Lower leg skin (tissue), 4 donors: ENCODE measurements around the gene CCDC71. TPM values are rescaled to one million over a fixed set of nuclear protein-coding genes. Genes with fewer than 3 reads are reported as not detected.

Experiments used
- DNase-seq, 2 donors: peaks; one replicate each; pipeline ENCODE4 v3.0.0-alpha.2; 2019; ENCODE audit warnings: low spot score in 2 of 2
- H3K4me3 ChIP-seq: fragments of 200-600 bp; sonication (generic); 2 replicates; pipeline ENCODE4 v1.5.1; 2017; ENCODE audit warnings: mild to moderate bottlenecking, low read depth; ENCODE audit not compliant: poor library complexity, severe bottlenecking
- POLR2A ChIP-seq, 2 donors: fragments of 450-650 bp; IDR thresholded peaks; one replicate each; pipeline ENCODE4 v1.6.1; 2016 to 2017; ENCODE audit warnings: antibody characterized with exemption in 2 of 2, mild to moderate bottlenecking in 1 of 2, moderate library complexity in 1 of 2
- WGBS, 2 donors: methylation state at CpG; one replicate each; pipeline ENCODE4 v1.1.5; 2018; 5-methylcytosine and 5-hydroxymethylcytosine counted together
- intact Hi-C: fragments of 100-400 bp; cut with DNase I; formaldehyde crosslinking; loops from one replicate; pipeline ENCODE4 v1.15.0; 2023; ENCODE audit warnings: low total_unique reads
- total RNA-seq, 4 donors: library from RNA; depleted of rRNA; stranded (reverse); fragments of >200 nt; gene quantifications; one replicate each; pipeline ENCODE4 v1.1.0, GENCODE V29; 2016
- TF ChIP-seq, protein P1 (sequence below), 3 donors: fragments of 450-650 bp; IDR thresholded peaks; one replicate each; pipeline ENCODE4 v1.5.1; 2016; ENCODE audit warnings: antibody characterized with exemption in 3 of 3, mild to moderate bottlenecking in 3 of 3, moderate library complexity in 2 of 3

Gene CCDC71
- total RNA-seq, 4 donors from 2014 or later, result 28.0 to 39.9 (median 33.7) TPM

DNA sequence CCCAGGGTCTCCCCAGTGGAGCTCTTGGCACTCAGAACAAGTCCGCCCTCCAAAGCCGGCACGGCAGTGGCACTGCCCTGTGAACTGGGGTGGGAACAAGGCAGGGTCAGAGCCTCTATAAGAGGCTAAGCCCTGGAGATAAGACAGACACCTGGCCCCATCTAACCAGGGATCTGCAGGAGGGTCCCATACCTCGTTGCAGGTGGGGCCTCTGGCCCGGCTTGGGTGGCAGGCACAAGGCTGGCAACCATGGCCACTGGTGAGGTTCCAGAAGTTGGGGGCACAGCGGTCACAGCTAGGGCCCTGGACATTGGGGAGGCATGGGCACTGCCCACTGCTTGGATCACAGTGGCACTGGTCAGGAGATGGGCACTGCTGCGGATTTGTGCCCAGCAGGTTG is 41.9 kb downstream of the CCDC71 start:
- intact Hi-C loops, result no loop called here
- WGBS, 2 donors, result 89 to 92% methylated on average over 2 to 7 of the region's 7 CpGs
- no peak overlapping the region for H3K4me3 ChIP-seq
- TF ChIP-seq, protein P1, sequence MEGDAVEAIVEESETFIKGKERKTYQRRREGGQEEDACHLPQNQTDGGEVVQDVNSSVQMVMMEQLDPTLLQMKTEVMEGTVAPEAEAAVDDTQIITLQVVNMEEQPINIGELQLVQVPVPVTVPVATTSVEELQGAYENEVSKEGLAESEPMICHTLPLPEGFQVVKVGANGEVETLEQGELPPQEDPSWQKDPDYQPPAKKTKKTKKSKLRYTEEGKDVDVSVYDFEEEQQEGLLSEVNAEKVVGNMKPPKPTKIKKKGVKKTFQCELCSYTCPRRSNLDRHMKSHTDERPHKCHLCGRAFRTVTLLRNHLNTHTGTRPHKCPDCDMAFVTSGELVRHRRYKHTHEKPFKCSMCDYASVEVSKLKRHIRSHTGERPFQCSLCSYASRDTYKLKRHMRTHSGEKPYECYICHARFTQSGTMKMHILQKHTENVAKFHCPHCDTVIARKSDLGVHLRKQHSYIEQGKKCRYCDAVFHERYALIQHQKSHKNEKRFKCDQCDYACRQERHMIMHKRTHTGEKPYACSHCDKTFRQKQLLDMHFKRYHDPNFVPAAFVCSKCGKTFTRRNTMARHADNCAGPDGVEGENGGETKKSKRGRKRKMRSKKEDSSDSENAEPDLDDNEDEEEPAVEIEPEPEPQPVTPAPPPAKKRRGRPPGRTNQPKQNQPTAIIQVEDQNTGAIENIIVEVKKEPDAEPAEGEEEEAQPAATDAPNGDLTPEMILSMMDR (IDR thresholded peaks at IDR 0.05), result no peak
- no peak for TF ChIP-seq POLR2A (IDR thresholded peaks at IDR 0.05)
- no peak for DNase-seq

DNA sequence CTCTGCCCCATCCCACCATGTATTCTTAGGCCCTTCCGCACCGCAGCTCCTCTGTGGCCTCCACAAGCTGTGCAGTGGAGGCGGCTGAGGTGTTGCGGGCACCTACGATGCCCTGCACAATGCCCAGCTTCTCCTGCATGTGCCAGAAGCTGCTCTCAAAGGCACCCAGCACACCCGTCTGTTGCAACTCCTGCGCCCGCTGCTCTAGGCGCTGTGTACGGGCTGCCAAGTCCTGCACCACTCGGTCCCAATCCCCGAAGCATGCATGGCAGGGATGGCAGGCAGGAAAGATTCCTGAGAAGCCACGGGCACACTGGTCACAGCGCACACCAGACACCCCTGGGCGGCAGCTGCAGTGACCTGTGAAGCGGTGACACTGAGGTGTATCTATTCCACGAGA is 42.4 kb downstream of the CCDC71 start:
- TF ChIP-seq POLR2A (IDR thresholded peaks at IDR 0.05), result no peak
- TF ChIP-seq, protein P1 (IDR thresholded peaks at IDR 0.05), result no peak
- H3K4me3 ChIP-seq, result no peak overlapping the region
- intact Hi-C loops, result no loop called here
- no peak for DNase-seq
- WGBS, 2 donors, result 89 to 92% methylated on average over 15 to 17 of the region's 17 CpGs

DNA sequence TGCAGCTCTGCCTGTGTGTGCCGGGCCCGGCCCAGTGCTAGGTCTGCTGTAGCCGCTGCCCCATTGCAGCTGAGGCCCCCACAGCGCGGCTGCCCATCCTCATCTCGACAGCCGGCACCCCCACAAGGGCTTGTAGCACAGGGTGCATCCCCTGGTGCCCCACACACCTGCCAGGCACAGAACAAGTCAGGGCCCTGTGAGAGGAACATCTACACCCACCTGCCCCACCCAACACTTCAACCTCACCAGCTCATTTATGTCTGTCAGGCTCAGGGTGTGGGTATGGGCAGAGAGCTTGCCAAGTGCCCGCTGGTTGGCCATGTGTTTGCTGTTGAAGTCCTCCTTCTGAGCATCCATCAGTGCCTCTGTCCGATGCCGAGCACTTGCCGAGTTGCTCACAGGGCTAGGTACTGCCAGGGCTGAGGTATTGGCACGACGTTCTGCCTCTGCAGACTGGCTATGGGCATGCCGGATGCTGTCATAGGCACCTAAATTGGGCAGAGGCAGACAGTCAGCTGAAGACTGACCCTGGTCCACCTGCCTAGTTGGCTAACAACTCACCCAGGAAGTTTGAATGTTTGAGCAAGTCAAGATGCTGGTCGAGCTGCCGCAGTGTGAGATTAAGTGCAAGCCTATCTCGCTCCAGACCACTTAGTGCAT is 43.1 kb downstream of the CCDC71 start:
- WGBS, 2 donors, result 89 to 93% methylated on average over 16 to 17 of the region's 17 CpGs
- intact Hi-C loops, result no loop called here
- no peak overlapping the region for H3K4me3 ChIP-seq
- TF ChIP-seq POLR2A (IDR thresholded peaks at IDR 0.05), result no peak
- TF ChIP-seq, protein P1 (IDR thresholded peaks at IDR 0.05), result no peak
- no peak for DNase-seq

DNA sequence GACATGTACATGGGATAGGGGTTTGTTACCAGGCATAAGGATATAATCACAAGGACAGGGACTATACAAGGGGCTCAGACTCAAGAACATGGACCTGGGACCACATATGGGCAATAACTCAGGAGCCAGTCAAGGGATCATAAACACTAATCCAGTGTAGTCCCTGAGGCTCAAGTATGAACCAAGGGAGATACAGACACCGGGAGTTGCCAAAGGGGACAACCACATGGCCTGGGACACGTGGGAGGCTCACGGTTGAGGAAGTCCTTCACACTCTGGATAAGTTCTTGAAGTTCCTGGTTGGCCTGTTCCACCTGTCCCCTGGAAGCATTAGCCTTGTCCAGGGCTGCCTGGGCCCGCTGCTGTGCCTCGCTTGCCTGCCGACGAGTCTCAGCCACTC is 43.7 kb downstream of the CCDC71 start:
- no peak for TF ChIP-seq POLR2A (IDR thresholded peaks at IDR 0.05)
- no peak overlapping the region for H3K4me3 ChIP-seq
- intact Hi-C loops, result no loop called here
- no peak for DNase-seq
- WGBS, 2 donors, result 80 to 88% methylated on average over 7 of the region's 7 CpGs

DNA sequence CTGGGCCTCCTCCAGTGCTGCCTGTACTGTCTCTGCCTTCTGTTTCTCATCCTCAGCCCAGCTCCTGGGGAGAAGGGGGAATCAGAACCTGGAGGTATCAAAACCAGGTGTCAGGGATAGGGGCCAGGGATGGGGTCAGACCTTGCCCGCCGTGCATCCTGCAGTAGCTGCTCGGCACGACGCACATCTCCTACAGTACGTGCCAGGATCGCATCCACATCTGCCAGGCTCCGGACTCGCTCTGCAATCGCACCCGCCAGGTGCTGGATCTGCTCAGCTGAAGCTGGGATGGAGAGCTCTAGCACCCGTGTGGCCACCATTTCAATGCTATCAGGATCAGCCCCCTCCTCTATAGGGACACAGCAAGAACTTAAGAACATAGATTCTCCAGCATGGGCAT is 44.1 kb downstream of the CCDC71 start:
- intact Hi-C loops, result no loop called here
- WGBS, 2 donors, result 92 to 96% methylated on average over 12 of the region's 12 CpGs
- no peak for DNase-seq
- TF ChIP-seq POLR2A (IDR thresholded peaks at IDR 0.05), result no peak
- TF ChIP-seq, protein P1 (IDR thresholded peaks at IDR 0.05), result no peak
- H3K4me3 ChIP-seq, result no peak overlapping the region

DNA sequence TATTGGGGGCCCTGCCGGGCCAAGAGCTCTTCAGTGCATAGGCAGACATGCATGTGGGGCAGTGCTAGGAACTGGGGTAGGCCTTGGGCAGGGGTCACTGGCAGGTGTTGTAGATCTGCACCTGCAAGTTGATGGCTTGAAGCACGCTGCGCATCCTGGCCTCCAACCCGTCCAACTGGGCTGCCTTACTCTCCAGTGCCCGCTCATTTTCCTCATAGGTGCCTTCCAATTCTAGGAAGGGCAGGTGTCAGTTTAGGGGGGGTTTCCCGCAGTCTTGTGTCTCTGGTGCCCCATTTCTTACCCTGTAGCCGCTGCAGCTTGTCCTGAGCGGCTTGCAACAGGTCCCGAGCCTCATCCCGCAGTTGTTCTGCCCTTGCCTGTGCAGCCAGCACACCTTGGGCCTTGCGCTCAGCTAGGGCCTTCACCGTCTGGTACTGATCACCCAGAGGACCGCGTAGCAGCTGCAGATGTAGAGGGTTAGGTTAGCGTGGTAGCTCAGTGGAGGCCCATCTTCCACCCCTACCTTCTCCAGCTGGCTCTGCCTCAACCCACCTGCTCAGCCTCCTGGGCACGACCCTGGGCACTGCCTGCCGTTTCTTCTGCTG is 44.9 kb downstream of the CCDC71 start:
- no peak for TF ChIP-seq POLR2A (IDR thresholded peaks at IDR 0.05)
- TF ChIP-seq, protein P1 (IDR thresholded peaks at IDR 0.05), result no peak
- no peak for DNase-seq
- WGBS, 2 donors, result 68 to 75% methylated on average over 16 to 17 of the region's 17 CpGs
- H3K4me3 ChIP-seq, result no peak overlapping the region
- intact Hi-C loops, result no loop called here
